ENCODE data around the gene OSCP1.
A peak's percentile ranks its signal among the peaks of the same experiment; 100 is the strongest.
"Not testable (repeated sequence)": the region's sequence is repeated elsewhere in the genome, so short reads cannot be mapped to it uniquely, and the experiment has no call there.

OSCP1 gene, protein sequence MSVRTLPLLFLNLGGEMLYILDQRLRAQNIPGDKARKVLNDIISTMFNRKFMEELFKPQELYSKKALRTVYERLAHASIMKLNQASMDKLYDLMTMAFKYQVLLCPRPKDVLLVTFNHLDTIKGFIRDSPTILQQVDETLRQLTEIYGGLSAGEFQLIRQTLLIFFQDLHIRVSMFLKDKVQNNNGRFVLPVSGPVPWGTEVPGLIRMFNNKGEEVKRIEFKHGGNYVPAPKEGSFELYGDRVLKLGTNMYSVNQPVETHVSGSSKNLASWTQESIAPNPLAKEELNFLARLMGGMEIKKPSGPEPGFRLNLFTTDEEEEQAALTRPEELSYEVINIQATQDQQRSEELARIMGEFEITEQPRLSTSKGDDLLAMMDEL

DNA sequence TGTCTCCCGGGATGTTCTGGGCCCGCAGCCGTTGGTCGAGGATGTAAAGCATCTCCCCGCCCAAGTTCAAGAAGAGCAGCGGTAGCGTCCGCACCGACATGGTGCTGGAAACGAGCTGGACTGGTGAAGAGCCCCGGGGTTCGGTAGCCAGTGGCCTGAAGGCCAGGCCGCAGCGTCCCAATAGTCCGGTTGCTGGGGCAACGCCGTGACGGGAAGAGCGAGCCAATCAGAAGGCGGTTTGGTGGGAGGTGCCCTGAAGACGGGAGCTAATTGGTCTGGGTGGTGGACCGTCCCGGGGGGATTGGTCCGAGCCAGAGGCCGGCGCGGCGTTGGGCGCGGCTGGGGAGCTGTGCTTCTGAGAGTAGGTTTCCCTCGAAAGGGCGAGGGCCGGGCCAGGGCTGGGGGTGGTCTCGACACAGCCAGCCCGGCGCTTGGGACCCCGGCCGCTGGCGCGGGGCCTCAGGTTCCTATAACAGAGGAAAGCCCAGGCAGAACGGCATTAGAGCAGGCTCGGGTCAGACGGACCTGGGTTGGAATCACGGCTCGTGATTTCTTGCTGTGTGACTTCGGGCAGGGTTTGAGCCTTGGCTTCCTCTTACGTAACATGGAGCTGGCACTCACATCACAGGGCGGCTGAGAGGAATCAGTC is at the start of gene OSCP1:
Gene OSCP1 (minus strand): TSS at position 182 of the 649 bp plus-strand sequence. CDS start 82 bp downstream, at position 100.
- H3K4me1 Mint-ChIP-seq (ENCODE audit: low read depth): peaks cover 18% of the 10 kb centered on the region

GRCh38 chr1:36497207-36497606 is 47.0 kb upstream of the OSCP1 start:
- H3K27ac Mint-ChIP-seq: no peak overlapping the region
- H3K27me3 Mint-ChIP-seq: peaks cover 22% of the 10 kb centered on the region
- H3K36me3 Mint-ChIP-seq (ENCODE audit: low read depth): no peaks in the 10 kb centered on the region

More for the DNA sequence above, at the start of gene OSCP1:
- H3K4me3 Mint-ChIP-seq: peak within 1 kb of the TSS; percentile 86
- H3K9me3 Mint-ChIP-seq: no peaks in the 10 kb centered on the region
- peak within 1 kb of the TSS; percentile 84 for H3K27ac Mint-ChIP-seq
- H3K36me3 Mint-ChIP-seq (ENCODE audit: low read depth): peaks cover 13% of the 10 kb centered on the region
- H3K27me3 Mint-ChIP-seq: no peaks in the 10 kb centered on the region

GRCh38 chr1:36494971-36495370 is 44.7 kb upstream of the OSCP1 start:
- Mint-ChIP-seq H3K36me3 (ENCODE audit: low read depth) (no peaks in the 10 kb centered on the region), H3K27me3 (peaks cover 21% of the 10 kb centered on the region), H3K4me1 (ENCODE audit: low read depth) (no peaks in the 10 kb centered on the region), H3K9me3 (no peaks in the 10 kb centered on the region), H3K4me3 (no peak overlapping the region), H3K27ac (no peak overlapping the region)

More at GRCh38 chr1:36497207-36497606, 47.0 kb upstream of the OSCP1 start:
- Mint-ChIP-seq H3K4me1 (ENCODE audit: low read depth) (no peaks in the 10 kb centered on the region), H3K4me3 (no peak overlapping the region), H3K9me3 (no peaks in the 10 kb centered on the region)

GRCh38 chr1:36493524-36493923 is 43.3 kb upstream of the OSCP1 start:
- H3K36me3 Mint-ChIP-seq (ENCODE audit: low read depth): no peaks in the 10 kb centered on the region
- H3K27ac Mint-ChIP-seq: no peak overlapping the region
- no peak overlapping the region for H3K4me3 Mint-ChIP-seq
- no peaks in the 10 kb centered on the region for H3K9me3 Mint-ChIP-seq
- peaks cover 21% of the 10 kb centered on the region for H3K27me3 Mint-ChIP-seq
- H3K4me1 Mint-ChIP-seq (ENCODE audit: low read depth): no peaks in the 10 kb centered on the region

- H3K9me3 Mint-ChIP-seq: no peaks in the 10 kb centered on the region
- no peaks in the 10 kb centered on the region for H3K4me1 Mint-ChIP-seq (ENCODE audit: low read depth)
- no peak overlapping the region for H3K27ac Mint-ChIP-seq
Observed at GRCh38 chr1:36492491-36492890, 42.2 kb upstream of the OSCP1 start.

DNA sequence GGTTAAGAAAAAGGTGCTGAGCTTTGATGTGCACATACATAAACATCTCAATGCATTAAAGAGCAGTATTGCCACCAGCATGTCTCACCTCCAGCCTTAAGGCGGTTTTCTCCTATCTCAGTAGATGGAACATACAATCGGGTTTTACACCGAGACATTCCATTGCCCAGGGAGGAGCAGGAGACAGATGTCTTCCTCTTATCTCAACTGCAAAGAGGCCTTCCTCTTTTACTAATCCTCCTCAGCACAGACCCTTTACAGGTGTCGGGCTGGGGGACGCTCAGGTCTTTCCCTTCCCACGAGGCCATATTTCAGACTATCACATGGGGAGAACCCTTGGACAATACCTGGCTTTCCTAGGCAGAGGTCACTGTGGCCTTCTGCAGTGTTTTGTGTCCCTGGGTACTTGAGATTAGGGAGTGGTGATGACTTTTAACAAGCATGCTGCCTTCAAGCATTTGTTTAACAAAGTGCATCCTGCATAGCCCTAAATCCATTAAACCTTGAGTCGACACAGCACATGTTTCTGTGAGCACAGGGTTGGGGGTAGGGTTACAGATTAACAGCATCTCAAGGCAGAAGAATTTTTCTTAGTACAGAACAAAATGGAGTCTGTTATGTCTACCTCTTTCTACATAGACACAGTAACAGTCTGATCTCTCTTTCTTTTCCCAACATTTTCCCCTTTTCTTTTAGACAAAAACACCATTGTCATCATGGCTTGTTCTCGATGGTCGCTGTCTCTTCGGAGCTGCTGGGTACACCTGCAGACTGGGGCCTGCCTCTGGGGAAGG is 39.2 kb upstream of the OSCP1 start:
- not testable (repeated sequence) for H3K27me3 Mint-ChIP-seq; H3K9me3 Mint-ChIP-seq; H3K27ac Mint-ChIP-seq; H3K36me3 Mint-ChIP-seq (ENCODE audit: low read depth); H3K4me1 Mint-ChIP-seq (ENCODE audit: low read depth); H3K4me3 Mint-ChIP-seq

More at GRCh38 chr1:36492491-36492890, 42.2 kb upstream of the OSCP1 start:
- Mint-ChIP-seq H3K27me3 (peaks cover 17% of the 10 kb centered on the region), H3K4me3 (no peak overlapping the region), H3K36me3 (ENCODE audit: low read depth) (no peaks in the 10 kb centered on the region)

DNA sequence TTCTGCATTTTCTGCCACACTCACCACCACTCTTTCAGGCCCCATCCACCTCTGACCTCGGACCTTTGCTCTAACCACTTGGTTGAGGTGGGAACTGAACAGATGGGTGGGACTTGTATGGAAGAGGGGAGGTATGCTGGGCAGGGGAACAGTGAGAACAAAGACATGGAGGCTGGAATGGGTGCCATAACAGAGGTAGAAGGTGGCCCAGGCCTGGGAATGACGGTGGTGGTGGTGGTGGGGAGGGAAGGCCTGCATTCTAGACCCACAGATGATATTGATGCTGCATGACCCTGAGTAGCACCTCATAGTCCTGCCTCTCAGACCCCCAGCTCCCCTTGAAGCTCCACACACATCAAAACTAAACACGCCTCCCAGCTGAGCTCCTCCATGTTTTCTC is 37.7 kb upstream of the OSCP1 start:
- Mint-ChIP-seq H3K27me3 (peaks cover 3% of the 10 kb centered on the region), H3K36me3 (ENCODE audit: low read depth) (no peaks in the 10 kb centered on the region), H3K4me1 (ENCODE audit: low read depth) (no peaks in the 10 kb centered on the region), H3K9me3 (no peaks in the 10 kb centered on the region), H3K27ac (no peak overlapping the region), H3K4me3 (no peak overlapping the region)

DNA sequence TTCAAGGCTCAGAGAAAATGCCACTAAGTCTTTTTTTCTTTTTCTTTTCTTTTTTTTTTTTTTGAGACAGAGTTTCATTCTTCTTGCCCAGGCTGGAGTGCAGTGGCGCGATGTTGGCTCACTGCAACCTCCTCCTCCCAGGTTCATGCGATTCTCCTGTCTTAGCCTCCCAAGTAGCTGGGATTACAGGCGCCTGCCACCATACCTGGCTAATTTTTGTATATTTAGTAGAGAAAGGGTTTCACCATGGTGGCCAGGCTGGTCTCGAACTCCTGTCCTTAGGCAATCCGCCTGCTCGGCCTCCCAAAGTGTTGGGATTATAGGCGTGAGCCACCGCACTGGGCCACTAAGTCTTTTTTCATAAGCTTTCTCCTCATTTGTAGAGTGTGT is 37.1 kb upstream of the OSCP1 start:
- not testable (repeated sequence) for H3K36me3 Mint-ChIP-seq (ENCODE audit: low read depth); H3K9me3 Mint-ChIP-seq; H3K4me1 Mint-ChIP-seq (ENCODE audit: low read depth); H3K27ac Mint-ChIP-seq; H3K4me3 Mint-ChIP-seq; H3K27me3 Mint-ChIP-seq

DNA sequence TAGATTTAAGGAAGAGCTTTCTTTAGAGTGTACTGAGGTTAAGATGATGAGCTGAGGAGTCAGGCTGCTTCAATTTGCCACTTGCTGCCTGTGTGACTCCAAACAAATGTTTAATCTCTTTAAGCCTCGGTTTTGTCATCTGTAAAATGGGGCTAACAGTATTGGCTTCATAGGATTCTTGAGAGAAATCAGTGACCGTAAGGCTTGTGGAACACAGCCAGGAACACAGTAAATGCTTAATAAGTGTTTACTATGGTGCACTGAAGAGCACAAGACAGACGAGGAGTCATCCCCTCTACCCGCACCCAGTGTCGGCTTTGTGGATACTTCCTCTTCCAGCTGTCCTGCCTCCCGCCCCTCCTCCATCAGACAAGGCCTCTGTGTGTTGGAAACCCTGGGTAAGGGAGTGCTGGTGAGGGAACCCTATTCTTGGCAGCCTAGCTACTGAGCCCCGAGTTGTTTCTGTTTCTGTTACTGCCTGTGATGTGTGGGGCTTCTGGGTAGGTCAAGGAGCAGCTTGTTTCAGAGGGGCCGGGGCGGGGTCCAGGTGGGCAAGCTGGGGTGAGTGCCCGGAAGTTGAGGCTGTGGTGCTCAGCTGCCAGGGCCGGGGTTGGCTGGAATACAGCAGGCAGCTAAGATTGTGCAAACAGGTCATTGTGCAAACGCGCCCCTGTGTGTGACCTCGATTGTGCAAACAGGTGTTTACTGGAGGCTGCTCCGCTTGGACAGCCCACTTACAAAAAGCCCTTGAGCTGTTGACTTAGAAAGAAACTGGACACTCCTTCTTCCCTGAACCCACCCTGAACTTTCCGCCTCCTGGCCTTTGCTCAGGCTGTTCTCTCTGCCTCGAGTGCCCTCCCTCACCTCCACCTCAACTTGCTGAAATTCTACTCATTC is 36.4 kb upstream of the OSCP1 start:
- no peak overlapping the region for H3K4me3 Mint-ChIP-seq
- H3K27me3 Mint-ChIP-seq: peaks cover 3% of the 10 kb centered on the region
- H3K9me3 Mint-ChIP-seq: no peaks in the 10 kb centered on the region
- no peaks in the 10 kb centered on the region for H3K36me3 Mint-ChIP-seq (ENCODE audit: low read depth)
- peaks cover 7% of the 10 kb centered on the region for H3K4me1 Mint-ChIP-seq (ENCODE audit: low read depth)
- no peak overlapping the region for H3K27ac Mint-ChIP-seq

DNA sequence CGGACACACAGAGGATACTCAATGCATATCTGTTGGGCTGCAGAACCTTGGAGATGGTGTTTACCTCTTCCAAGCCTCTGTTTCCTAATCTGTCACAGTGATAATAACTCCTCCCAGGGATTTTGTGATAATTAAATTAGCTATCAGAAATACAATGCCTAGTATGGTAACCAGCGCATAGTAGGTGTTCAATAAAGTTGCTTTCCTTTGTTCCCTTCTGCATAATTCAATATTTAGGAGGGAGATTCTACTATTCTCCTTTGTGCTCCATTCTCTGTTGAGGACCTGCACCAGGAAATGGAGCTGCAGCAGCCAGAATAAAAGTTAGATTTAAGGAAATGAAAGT is 35.8 kb upstream of the OSCP1 start:
- Mint-ChIP-seq H3K27ac (no peak overlapping the region), H3K27me3 (peaks cover 3% of the 10 kb centered on the region)

DNA sequence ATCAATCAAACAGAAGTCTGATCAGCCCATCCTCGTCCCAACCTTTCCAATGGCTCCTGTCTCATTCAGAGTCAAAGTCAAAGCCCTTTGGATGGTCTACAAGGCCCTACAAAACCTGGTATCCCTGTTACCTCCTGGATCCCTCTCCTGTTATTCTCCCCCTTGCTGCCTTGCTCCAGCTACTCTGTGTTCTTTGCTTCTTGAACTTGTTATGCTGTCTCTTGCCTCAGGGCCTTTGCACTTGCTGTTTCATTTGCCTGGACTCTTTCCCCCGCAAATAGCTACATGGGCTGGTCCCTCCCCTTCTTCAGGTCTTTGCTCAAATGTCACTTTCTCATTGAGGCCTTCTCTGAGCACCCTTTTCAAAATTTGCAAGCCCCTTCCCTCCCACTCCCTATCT is 33.8 kb upstream of the OSCP1 start:
- Mint-ChIP-seq H3K9me3 (no peaks in the 10 kb centered on the region), H3K27ac (no peak overlapping the region), H3K4me1 (ENCODE audit: low read depth) (peaks cover 9% of the 10 kb centered on the region), H3K27me3 (peaks cover 3% of the 10 kb centered on the region), H3K4me3 (no peak overlapping the region), H3K36me3 (ENCODE audit: low read depth) (no peaks in the 10 kb centered on the region)

More for the DNA sequence above, 35.8 kb upstream of the OSCP1 start:
- Mint-ChIP-seq H3K9me3 (no peaks in the 10 kb centered on the region), H3K4me3 (no peak overlapping the region), H3K4me1 (ENCODE audit: low read depth) (peaks cover 9% of the 10 kb centered on the region), H3K36me3 (ENCODE audit: low read depth) (no peaks in the 10 kb centered on the region)

DNA sequence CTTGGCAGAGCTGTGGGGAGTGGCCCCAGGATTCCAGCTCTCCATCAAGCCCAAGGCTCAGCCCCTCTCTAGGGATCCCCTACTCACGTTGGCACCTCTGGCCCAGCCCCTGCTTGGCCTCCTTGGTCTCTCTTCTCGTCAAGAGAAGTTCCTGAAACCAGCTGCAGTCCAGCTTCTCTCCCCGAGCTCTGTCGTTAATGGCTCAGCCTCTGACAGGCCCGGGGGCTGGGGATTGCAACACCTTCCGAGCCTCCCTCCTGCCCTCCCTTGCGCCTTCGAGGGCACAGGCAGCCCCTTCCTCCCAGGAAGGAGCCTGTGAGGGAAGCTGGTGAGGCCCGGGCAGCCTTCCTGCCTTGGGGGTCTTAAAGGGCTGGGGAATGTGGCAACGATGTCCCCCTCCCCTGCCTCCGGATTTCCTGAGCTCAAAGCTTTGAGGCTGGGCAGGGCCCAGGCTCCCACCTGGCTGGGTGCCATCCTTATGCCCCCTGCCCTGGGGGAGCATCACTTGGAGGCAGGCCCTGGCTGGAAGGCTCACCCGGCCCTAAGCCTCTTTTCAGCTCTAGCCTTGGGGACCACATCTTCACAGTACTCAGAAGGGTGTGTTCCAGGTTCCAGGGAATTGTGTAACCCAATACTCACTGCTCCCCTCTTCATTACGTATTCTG is 32.6 kb upstream of the OSCP1 start, which contains the start of gene CSF3R:
Gene CSF3R (minus strand): TSS at position 190 of the 665 bp plus-strand sequence. CDS start 3,417 bp downstream, outside the sequence.
- Mint-ChIP-seq H3K36me3 (ENCODE audit: low read depth) (no peaks in the 10 kb centered on the region), H3K9me3 (no peaks in the 10 kb centered on the region), H3K4me1 (ENCODE audit: low read depth) (peaks cover 9% of the 10 kb centered on the region), H3K27me3 (peaks cover 3% of the 10 kb centered on the region), H3K27ac (no peak within 1 kb of the TSS), H3K4me3 (no peak within 1 kb of the TSS)

DNA sequence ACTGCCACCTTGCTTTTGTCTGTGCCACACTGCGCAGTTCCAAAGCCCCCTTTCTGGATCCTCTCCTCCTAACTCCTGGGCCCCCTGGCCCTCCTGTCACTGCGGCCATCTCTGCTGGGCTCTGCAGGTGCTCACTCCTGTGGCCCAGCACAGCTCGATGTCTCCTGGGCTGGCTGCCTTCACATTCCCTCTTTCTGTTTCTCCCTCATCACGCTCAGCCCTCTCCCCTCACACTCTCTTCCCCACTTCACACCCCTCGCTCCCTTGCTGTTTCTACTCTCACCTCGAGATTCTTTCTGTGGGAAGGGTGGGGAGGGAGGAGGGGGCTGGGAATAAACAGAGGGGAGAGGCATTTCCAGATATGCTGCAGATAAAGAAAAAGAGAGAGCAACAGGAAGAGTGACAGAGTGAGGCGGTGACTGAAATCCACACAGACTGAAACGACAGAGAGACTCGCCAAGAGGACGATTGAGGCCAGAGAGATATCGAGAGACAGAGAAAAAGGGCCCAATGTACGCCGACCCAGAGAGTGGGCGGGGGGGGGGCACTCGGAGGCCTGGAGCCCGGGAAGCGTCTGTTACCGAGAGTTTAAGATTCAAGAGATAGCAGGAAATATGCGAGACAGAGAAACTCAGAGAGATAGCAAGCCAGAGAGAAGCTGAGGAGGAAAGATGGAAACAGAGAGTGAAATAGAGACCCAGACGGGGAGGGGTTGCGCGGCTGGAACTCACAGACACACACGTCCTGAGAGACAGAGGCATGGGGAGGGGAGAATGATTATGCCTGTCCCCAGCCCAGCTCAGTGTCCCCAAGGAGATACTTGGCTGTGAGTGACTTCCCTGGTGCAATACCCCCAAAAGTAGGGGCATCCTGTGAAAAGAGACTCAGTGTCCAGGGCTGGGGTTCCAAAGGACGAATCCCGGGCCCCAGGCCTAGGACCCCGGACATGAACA is 31.8 kb upstream of the OSCP1 start:
- H3K4me1 Mint-ChIP-seq (ENCODE audit: low read depth): peaks cover 9% of the 10 kb centered on the region
- no peak overlapping the region for H3K4me3 Mint-ChIP-seq
- H3K9me3 Mint-ChIP-seq: no peaks in the 10 kb centered on the region
- no peak overlapping the region for H3K27ac Mint-ChIP-seq
- peaks cover 3% of the 10 kb centered on the region for H3K27me3 Mint-ChIP-seq
- no peaks in the 10 kb centered on the region for H3K36me3 Mint-ChIP-seq (ENCODE audit: low read depth)
